GM21717 (cell line): ENCODE results near the gene TBC1D5.
"Not testable (repeated sequence)": the region's sequence is repeated elsewhere in the genome, so short reads cannot be mapped to it uniquely, and the experiment has no call there.

Experiments
- ATAC-seq: cut with Tn5 transposase; IDR thresholded peaks from one replicate; pipeline ENCODE4 v1.9.1; 2021; ENCODE audit warnings: mild to moderate bottlenecking, moderate library complexity; ENCODE audit not compliant: unreplicated experiment

TBC1D5 gene

DNA sequence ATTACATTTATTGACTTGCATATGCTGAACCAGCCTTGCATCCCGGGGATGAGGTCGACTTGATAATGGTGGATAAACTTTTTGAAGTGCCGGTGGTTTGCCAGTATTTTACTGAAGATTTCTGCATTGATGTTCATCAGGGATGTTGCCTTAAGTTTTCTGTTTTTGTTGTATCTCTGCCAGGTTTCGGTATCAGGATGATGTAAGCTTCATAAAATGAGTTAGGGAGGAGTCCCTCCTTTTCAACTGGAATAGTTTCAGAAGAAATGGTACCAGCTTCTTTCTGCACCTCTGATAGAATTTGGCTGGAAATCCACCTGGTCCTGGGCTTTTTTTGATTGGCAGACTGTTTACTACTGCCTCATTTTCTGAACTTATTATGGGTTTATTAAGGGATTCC, 250.8 kb downstream of the TBC1D5 start:
- no peak for ATAC-seq

GRCh38 chr3:17491190-17491589, 251.2 kb downstream of the TBC1D5 start:
- not testable (repeated sequence) for ATAC-seq

DNA sequence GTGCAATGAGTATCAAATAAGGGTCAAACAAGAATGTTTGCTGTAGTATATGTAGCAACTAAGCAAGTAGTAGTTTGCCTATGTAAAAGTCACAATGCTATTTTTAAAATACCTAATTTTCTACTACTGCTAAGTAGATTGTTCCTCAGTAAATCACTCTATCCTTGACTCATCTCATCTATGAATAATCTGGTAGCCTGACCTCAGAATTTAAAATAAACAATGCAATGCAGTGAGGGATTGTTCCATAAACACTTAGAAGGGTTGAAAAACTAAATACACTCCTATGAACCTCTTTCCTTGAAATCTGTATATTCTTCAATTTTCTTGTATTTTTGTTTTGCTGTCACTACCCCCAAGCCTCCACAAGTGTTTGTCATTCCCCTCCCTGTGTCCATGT, 253.3 kb downstream of the TBC1D5 start:
- no peak for ATAC-seq

DNA sequence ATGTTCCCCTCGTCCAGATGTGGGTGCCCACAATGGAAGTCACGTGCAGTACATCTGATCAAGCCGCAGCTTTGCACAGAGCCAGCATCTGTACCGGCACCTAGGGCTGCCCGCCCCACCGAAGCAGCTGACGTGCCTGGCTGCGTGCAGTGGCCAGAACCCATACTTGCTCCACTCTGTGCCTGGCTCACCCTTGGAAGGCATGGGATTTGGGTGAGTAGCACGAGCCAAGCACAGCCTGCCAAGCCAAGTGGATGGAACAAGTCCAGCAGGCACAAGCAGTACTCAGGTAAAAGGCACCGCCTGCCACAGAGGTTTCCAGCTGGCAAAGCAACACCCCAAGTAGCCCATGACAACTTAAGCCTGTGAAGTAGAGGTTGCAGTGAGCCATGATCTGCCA, 261.3 kb downstream of the TBC1D5 start:
- ATAC-seq = no peak

DNA sequence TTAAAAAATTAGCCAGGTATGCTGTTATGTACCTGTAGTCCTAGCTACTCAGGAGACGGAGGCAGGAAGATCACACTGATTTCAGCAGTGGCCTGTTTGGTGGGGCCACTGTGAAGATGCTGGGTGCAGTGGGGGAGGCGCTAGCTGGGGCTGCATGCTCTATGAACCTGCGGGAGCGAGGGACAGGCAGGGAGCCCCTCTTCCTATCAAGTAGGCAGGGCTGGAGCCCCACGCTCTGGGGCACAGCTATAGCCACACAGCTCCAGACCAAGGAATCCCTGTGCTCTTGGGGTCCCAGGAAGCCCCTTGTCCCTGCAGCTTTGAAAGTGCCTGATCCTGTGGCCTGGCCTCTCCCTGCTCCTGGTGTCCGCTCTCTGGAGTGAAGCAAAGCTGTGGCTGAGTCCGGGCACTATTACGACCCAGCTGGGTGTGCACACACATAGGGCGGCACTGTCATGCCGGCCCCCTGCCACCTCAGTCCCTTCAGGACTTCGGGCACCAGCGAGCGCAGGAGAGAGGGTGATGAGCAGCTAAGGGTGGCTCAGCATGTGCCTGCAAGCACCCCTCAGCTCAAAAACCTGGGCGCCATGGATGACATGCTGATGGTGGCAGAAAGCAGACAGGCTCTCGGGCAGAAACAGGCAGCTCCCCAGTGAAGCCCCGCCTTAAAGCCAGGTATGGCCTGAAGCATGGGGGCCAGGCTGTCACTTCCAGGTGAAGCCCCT, 262.6 kb downstream of the TBC1D5 start:
- no peak for ATAC-seq

GRCh38 chr3:17478673-17479072, 263.8 kb downstream of the TBC1D5 start:
- no peak for ATAC-seq

DNA sequence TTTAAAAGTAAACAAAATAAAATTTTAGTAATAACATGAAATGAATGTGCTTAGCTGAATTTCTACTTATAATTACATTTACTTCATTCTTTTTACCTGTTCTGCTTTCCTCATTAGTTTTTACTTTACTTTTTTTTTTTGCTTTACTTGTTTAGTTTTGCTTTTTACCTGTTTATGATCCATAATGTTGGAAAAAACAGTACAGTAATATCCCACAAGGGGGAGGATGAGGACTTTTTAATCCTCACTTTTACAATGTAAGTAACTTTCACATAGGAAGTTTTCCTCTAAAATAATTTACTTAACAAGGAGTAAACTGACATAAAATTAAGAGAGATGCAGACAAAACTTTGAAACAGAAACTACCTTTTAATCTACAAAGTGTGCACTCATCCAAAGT, 268.7 kb downstream of the TBC1D5 start:
- ATAC-seq = no peak

DNA sequence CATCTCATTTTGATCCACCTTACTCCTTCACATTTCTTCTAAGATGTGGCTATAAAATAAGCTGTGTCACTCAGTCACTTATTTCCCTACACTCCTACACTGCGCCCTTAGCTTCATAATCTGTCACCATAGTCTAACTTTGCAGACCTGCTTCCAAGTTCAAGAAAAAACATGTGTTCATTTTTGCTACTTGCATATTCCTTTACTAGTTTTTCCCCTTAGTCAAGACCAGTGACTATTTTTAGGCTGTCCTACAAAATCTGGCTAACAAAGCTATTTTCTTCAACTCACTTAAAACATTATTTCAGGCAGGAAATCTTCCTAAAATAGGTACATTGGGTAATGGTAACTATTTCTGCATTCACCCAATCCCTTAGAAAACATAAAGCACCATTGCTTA, 272.5 kb downstream of the TBC1D5 start:
- no peak for ATAC-seq

GRCh38 chr3:17469520-17469919, 272.9 kb downstream of the TBC1D5 start:
- ATAC-seq = no peak

DNA sequence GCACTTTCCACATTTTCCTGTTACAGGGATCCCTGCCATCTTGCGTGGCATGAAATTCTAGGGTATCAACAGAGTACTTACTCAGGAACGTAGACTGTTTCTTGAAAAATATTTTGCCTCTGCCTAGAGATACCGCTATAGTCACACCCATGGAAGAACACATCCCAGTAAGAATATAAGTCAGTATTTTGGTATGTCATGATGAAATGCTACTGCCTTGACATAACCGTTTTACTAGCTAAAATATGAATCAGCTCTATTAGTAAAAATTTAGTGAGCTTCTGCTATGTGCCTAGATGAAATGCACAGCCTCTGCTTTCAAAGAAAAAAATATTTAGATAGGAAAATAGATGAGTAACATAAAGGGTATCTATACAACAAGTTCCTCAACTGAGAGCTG, 276.4 kb downstream of the TBC1D5 start:
- no peak for ATAC-seq

DNA sequence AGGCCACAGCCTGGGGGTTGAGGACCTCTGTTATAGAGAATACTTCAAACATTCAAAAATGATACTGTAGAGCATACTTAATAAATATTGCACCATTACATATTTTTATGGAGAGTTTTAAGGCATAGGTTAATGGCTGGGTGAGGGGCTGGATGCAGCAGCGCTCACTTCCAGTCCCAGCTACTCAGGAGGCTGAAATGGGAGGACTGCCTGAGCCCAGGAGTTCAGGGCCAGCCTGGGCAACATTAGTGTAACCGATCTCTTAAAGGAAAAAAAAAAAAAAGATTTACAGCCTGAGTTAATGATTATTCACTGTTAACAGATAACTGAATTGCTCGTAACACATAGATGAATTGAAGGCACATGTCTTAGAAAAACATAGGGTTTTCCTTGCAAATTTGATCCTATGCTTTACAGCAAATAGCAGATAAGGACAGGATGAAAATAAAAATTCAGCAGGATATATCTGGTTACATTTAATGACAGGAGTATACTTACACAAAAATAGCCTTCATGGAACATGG, 282.9 kb downstream of the TBC1D5 start:
- no peak for ATAC-seq

DNA sequence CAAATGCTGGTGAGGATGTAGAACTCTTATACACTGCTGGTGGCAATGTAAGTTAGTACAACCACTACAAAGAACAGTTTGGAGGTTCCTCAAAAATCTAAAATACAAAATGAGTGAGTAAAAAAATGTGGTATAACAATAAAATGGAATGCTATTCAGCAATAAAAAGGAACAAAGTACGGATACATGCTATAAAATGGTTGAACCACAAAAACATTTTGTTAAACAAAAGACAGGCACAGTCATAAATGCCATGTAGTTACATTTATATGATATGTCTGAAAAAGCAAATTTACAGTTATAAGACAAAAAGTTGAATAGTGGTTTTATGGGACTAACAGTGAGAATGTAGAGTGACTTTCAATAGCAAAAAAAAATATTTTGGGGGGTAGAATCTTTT, 285.8 kb downstream of the TBC1D5 start:
- ATAC-seq = no peak

DNA sequence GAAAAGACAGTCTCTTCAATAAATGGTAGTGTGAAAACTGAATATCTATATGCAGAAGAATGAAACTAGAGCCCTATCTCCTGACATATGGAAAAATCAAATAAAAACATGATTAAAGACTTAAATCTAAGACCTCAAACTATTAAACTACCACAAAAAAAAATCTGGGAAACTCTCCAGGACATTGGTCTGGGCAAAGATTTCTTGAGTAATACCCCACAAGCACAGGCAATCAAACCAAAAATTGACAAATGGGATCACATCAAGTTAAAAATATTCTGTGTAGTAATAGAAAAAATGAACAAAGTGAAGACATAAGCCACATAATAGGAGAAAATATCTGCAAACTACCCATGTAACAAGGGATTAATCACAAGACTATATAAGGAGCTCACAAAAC, 286.4 kb downstream of the TBC1D5 start:
- no peak for ATAC-seq

- no peak for ATAC-seq
Observed at GRCh38 chr3:17444865-17445264, 297.6 kb downstream of the TBC1D5 start.

- ATAC-seq = no peak
Observed at GRCh38 chr3:17443142-17443541, 299.3 kb downstream of the TBC1D5 start.

DNA sequence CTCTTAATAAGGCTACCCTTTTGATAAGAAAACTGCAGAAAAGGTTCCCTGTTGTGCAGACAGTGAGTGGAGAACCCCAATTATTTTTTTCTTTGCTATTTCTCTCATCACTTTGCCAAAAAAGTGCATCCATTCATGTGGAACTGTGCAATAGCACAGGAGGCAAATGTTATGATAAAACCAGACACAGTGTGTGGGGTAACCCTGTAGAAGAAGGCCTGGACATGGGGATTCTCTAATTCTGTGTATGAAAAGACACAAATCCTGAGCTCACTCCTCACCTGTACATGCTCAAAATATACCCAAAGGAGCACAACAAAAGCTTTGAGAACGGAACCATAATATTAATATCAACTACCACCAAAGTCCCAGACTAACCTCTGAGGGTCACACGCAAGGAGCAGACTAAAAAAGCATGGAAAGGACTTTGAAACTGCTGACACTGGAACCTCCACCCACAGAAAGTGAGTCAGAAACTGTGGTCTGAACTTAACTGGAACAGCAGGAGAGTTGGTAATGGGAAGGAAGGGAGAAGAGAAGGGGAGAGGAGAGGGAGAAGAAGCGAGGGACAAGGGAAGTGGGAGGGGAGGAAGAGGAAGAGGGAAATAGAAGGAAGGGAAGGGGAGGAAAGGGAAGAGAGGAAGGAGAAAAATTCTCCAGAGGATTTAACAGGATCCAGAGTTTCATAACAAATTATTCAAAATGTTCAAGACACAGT, 299.9 kb downstream of the TBC1D5 start:
- ATAC-seq = no peak

GRCh38 chr3:17433876-17434275, 308.6 kb downstream of the TBC1D5 start:
- ATAC-seq = no peak

- ATAC-seq = no peak
Observed at GRCh38 chr3:17432236-17432635, 310.2 kb downstream of the TBC1D5 start.

DNA sequence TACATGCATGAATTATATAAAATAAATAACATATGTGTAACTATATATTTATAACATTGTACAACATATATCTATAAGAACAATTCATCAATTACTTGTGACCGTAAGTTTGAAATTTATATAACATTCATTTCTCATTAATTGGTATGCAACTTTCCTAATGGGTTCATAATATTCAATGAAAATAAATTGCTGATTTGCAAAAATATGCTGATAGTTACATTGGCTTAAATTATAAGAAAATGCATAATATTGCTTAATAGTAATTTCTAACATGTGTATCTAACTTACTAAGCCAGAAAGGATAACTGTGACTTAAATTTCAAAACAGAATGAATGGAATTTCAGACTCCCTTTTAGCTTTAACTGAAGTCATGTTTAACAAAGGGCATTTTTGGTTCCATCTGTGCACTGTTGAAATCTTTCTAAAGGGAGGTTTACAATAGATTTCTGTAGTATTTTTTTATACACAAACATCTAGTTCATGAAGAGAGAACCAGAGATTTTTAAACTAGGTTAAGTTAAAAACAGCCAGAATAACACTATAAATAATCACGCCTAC, 310.9 kb downstream of the TBC1D5 start:
- no peak for ATAC-seq

DNA sequence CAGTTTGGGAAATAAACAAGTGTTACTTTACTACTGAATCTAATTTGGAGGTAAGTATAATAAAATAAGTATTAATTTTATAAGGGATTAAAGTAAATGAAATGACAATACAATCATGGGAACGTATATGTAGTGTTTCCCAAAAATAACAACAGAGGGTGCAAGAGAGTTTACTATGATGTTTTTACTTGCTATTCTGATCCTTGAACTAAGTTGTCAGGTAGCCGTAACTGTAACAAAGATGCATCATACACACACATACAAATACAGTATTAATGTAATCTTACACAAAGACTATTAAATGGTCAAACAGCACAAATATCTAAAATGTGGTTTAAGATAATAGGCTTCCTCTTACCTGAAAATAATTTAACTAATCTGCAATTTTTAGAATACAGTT, 311.4 kb downstream of the TBC1D5 start:
- peak; percentile 59 for ATAC-seq

DNA sequence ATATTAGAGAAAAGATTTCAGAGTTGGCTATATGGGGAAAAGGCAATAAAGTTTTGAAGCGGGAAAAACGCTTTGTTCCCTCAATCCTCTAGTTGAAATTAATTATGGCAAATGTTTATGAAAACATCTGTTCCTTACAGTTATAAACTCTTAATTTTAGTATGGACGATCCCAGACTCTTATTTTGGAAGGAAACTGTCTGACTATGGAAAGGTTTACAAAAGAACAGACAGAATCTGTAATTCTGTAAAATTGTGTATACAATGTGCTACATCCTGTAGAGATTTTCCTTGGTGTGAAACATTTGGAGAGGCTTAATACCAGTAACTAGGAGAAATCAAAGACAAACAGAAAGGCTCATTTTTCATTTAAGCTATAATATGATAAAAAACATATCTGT, 311.8 kb downstream of the TBC1D5 start:
- ATAC-seq = no peak
